AG09319 (cell line): Measurements from ENCODE around the gene ENTR1.

ENCODE experiments used
- DNase-seq: peaks from one replicate; pipeline ENCODE4 v3.0.0-alpha.2; 2010; ENCODE audit warnings: low read depth; ENCODE audit errors: extremely low read depth
- CTCF ChIP-seq: IDR thresholded peaks from 2 replicates; pipeline ENCODE4 v1.5.1; 2011; ENCODE audit warnings: low read depth, mild to moderate bottlenecking, inconsistent platforms, low read length, moderate library complexity

The ENTR1 gene

GRCh38 chr9:136352682-136353081, 57.7 kb downstream of the ENTR1 start:
- no peak for DNase-seq
- no peak for TF ChIP-seq CTCF
